Prostate gland (tissue), 1 donor: Measurements from ENCODE around the gene NOX5.

Experiments
- POLR2A ChIP-seq: fragments of 450-650 bp; IDR thresholded peaks from one replicate; pipeline ENCODE4 v1.6.1; 2016; ENCODE audit warnings: antibody characterized with exemption, mild to moderate bottlenecking
- POLR2AphosphoS5 ChIP-seq: sonication (generic); formaldehyde crosslinking; IDR thresholded peaks from one replicate; pipeline ENCODE4 v1.6.1; 2017; ENCODE audit warnings: antibody characterized with exemption

GRCh38 chr15:69080295-69081248, 66.1 kb downstream of the NOX5 start:
- TF ChIP-seq POLR2A, result no peak
- TF ChIP-seq POLR2AphosphoS5, result no peak
